ENCODE results near the gene HAPLN2.

Gene HAPLN2

DNA sequence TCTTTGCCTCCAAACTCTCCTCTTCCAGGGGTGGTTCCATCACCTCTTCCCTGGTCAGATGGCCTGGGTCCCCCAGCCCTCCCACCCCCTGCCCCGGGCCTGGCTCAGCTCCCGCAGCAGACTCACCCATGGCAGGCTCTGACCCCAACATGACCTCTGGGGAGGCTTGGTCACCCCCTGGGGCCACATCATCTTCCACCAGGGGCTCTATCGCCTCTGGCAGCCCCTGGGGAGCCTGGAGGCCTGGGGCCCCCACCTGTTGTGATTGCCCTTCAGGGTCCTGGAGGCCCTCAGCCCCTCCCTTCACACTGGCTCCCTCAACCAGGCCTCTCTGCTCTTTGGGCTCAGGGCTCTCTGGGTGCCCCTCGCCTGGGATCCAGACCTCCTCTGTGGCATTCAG is 51.6 kb downstream of the HAPLN2 start:
- Histone ChIP-seq H3K4me2 (ENCODE audit: low read length) (no peak overlapping the region), H4K12ac (ENCODE audit: low read depth, low read length) (no peak overlapping the region), H3K4me1 (ENCODE audit: control insufficient read depth in 1 of 2, insufficient read depth in 2 of 2, low read length in 2 of 2) (peaks cover 58 to 76% of the 10 kb centered on the region in 2 experiments), H2AFZ (ENCODE audit: insufficient read depth, low read length, poor library complexity) (no peak overlapping the region), H3K36me3 (ENCODE audit: control insufficient read depth in 1 of 2, insufficient read depth in 2 of 2, low read length in 2 of 2) (peaks cover 34% of the 10 kb centered on the region in 2 experiments), H3K9ac (ENCODE audit: low read length) (no peak overlapping the region), H3K4ac (ENCODE audit: low read depth, low read length) (no peak overlapping the region), H2BK12ac (ENCODE audit: low read length) (no peak overlapping the region), H3K14ac (ENCODE audit: low read length) (peak overlapping the region; percentile 4), H3K9me3 (ENCODE audit: insufficient read depth, low read depth, low read length) (no peaks in the 10 kb centered on the region), H2BK120ac (ENCODE audit: insufficient read depth, low read length, poor library complexity) (no peak overlapping the region), H3K79me1 (ENCODE audit: low read length) (peaks cover 37% of the 10 kb centered on the region), H3K4me3 (ENCODE audit: low read depth, low read length) (no peak overlapping the region), H4K8ac (ENCODE audit: low read depth, low read length) (no peak overlapping the region), H3K27me3 (ENCODE audit: insufficient read depth, low read length) (no peaks in the 10 kb centered on the region), H3K23ac (ENCODE audit: low read length) (no peak overlapping the region), H2BK5ac (ENCODE audit: low read depth, low read length, poor library complexity) (no peak overlapping the region), H4K91ac (ENCODE audit: low read depth, low read length) (peak overlapping the region; percentile 18), H2AK5ac (ENCODE audit: low read length) (no peak overlapping the region), H3K18ac (ENCODE audit: low read length) (peak overlapping the region; percentile 16), H3K79me2 (ENCODE audit: control insufficient read depth, insufficient read depth, low read length, poor library complexity) (peaks cover 18% of the 10 kb centered on the region), H3K27ac (ENCODE audit: low read depth, low read length) (peak overlapping the region; percentile 93)
- no CpG with 5 or more reads among the region's 4 CpGs for WGBS (ENCODE audit: extremely low coverage, insufficient coverage, insufficient read length)
- no peak for DNase-seq

DNA sequence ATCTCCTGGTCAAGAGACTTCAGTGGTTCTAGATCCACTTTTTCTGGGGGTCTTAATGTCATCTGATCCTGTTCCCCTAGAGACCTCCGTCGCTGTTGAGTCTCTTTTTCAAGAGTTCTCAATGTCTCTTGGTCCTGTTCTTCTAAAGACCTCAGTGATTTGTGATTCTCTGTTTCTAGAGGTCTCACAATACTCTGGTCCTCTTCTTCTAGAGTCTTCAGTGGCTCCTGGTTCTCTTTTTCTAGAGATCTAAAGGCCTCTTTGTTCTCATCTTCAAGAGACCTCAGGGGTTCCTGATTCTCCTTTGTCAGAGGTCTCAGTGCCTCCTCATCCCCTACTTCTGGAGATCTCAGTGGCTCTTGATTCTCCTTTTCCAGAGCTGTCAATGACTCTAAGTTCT is 52.6 kb downstream of the HAPLN2 start:
- H3K9ac ChIP-seq (ENCODE audit: low read length), result no peak overlapping the region
- no peak overlapping the region for H3K18ac ChIP-seq (ENCODE audit: low read length)
- no peak overlapping the region for H3K4ac ChIP-seq (ENCODE audit: low read depth, low read length)
- no peak overlapping the region for H3K23ac ChIP-seq (ENCODE audit: low read length)
- no peak overlapping the region for H4K91ac ChIP-seq (ENCODE audit: low read depth, low read length)
- no peak for DNase-seq
- H3K4me3 ChIP-seq (ENCODE audit: low read depth, low read length), result no peak overlapping the region
- no peaks in the 10 kb centered on the region for H3K9me3 ChIP-seq (ENCODE audit: insufficient read depth, low read depth, low read length)
- H3K27me3 ChIP-seq (ENCODE audit: insufficient read depth, low read length), result no peaks in the 10 kb centered on the region
- no peak overlapping the region for H2BK120ac ChIP-seq (ENCODE audit: insufficient read depth, low read length, poor library complexity)
- H2AK5ac ChIP-seq (ENCODE audit: low read length), result no peak overlapping the region
- no CpG with 5 or more reads among the region's 2 CpGs for WGBS (ENCODE audit: extremely low coverage, insufficient coverage, insufficient read length)
- H2BK12ac ChIP-seq (ENCODE audit: low read length), result no peak overlapping the region
- H4K8ac ChIP-seq (ENCODE audit: low read depth, low read length), result no peak overlapping the region
- peaks cover 27% of the 10 kb centered on the region for H3K79me2 ChIP-seq (ENCODE audit: control insufficient read depth, insufficient read depth, low read length, poor library complexity)
- H4K12ac ChIP-seq (ENCODE audit: low read depth, low read length), result no peak overlapping the region
- H2AFZ ChIP-seq (ENCODE audit: insufficient read depth, low read length, poor library complexity), result no peak overlapping the region
- peaks cover 53 to 71% of the 10 kb centered on the region in 2 experiments for H3K4me1 ChIP-seq (ENCODE audit: control insufficient read depth in 1 of 2, insufficient read depth in 2 of 2, low read length in 2 of 2)
- H3K79me1 ChIP-seq (ENCODE audit: low read length), result peaks cover 42% of the 10 kb centered on the region
- no peak overlapping the region for H3K14ac ChIP-seq (ENCODE audit: low read length)
- peaks cover 34% of the 10 kb centered on the region in 2 experiments for H3K36me3 ChIP-seq (ENCODE audit: control insufficient read depth in 1 of 2, insufficient read depth in 2 of 2, low read length in 2 of 2)
- H2BK5ac ChIP-seq (ENCODE audit: low read depth, low read length, poor library complexity), result no peak overlapping the region
- H3K4me2 ChIP-seq (ENCODE audit: low read length), result no peak overlapping the region
- H3K27ac ChIP-seq (ENCODE audit: low read depth, low read length), result no peak overlapping the region

DNA sequence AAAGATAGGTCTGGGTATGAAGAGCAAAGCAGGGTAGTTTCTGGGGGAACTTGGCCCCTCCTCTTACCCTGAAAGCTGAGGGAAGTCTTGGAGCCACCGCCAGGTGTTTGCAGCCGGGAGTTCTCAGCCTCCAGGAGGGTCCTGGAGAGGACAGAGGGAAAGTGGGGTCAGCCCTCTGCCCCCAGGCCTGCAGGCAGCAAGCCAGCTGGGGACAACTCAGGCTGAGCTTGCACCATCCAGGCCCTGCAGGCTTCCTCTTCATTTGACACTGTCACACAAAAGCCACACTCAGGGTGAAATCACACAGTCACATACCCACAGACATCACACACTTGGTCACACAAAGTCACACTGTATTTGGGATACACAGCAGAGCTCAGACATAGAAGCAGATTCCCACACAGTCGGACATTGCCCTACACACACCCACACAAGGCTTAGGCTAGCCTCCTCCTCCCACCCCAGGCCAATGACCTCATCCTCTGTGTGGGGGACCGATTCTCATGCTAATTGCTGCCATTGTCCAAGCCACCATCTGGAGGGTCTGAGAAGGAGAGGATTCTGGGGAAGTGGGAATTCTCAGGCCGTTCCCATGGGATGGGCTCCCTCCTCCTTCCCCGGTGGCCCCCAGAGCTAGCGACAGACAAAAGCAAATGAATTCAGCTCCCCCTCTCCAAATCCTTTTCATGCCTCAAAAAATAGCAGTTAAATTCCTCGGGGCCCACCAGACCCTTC is 54.3 kb downstream of the HAPLN2 start:
- Histone ChIP-seq H3K4me1 (ENCODE audit: control insufficient read depth in 1 of 2, insufficient read depth in 2 of 2, low read length in 2 of 2) (peaks cover 45 to 62% of the 10 kb centered on the region in 2 experiments), H3K36me3 (ENCODE audit: control insufficient read depth in 1 of 2, insufficient read depth in 2 of 2, low read length in 2 of 2) (peaks cover 34% of the 10 kb centered on the region in 2 experiments), H3K9me3 (ENCODE audit: insufficient read depth, low read depth, low read length) (no peaks in the 10 kb centered on the region), H3K79me1 (ENCODE audit: low read length) (peaks cover 38% of the 10 kb centered on the region), H4K91ac (ENCODE audit: low read depth, low read length) (no peak overlapping the region), H3K9ac (ENCODE audit: low read length) (peak overlapping the region; percentile 6), H2AK5ac (ENCODE audit: low read length) (no peak overlapping the region), H3K4me3 (ENCODE audit: low read depth, low read length) (no peak overlapping the region), H3K4me2 (ENCODE audit: low read length) (peak overlapping the region; percentile 78), H2BK5ac (ENCODE audit: low read depth, low read length, poor library complexity) (no peak overlapping the region), H3K14ac (ENCODE audit: low read length) (peak overlapping the region; percentile 63), H3K4ac (ENCODE audit: low read depth, low read length) (no peak overlapping the region), H3K18ac (ENCODE audit: low read length) (peak overlapping the region; percentile 23), H4K12ac (ENCODE audit: low read depth, low read length) (no peak overlapping the region), H3K27ac (ENCODE audit: low read depth, low read length) (no peak overlapping the region), H2AFZ (ENCODE audit: insufficient read depth, low read length, poor library complexity) (no peak overlapping the region), H3K27me3 (ENCODE audit: insufficient read depth, low read length) (no peaks in the 10 kb centered on the region), H2BK12ac (ENCODE audit: low read length) (no peak overlapping the region), H3K23ac (ENCODE audit: low read length) (no peak overlapping the region), H3K79me2 (ENCODE audit: control insufficient read depth, insufficient read depth, low read length, poor library complexity) (peaks cover 26% of the 10 kb centered on the region), H2BK120ac (ENCODE audit: insufficient read depth, low read length, poor library complexity) (no peak overlapping the region), H4K8ac (ENCODE audit: low read depth, low read length) (no peak overlapping the region)
- no CpG with 5 or more reads among the region's 8 CpGs for WGBS (ENCODE audit: extremely low coverage, insufficient coverage, insufficient read length)
- DNase-seq, result no peak
